ENCODE results near the gene LLPH. TPM values are rescaled to one million over a fixed set of nuclear protein-coding genes. Genes with fewer than 3 reads are reported as not detected.

The LLPH gene
- total RNA-seq (2022; extraction: Qiagen RNA extraction; ENCODE audit: low read depth): 48.5 to 102 TPM (median 53.0 TPM) in 5 replicates

DNA sequence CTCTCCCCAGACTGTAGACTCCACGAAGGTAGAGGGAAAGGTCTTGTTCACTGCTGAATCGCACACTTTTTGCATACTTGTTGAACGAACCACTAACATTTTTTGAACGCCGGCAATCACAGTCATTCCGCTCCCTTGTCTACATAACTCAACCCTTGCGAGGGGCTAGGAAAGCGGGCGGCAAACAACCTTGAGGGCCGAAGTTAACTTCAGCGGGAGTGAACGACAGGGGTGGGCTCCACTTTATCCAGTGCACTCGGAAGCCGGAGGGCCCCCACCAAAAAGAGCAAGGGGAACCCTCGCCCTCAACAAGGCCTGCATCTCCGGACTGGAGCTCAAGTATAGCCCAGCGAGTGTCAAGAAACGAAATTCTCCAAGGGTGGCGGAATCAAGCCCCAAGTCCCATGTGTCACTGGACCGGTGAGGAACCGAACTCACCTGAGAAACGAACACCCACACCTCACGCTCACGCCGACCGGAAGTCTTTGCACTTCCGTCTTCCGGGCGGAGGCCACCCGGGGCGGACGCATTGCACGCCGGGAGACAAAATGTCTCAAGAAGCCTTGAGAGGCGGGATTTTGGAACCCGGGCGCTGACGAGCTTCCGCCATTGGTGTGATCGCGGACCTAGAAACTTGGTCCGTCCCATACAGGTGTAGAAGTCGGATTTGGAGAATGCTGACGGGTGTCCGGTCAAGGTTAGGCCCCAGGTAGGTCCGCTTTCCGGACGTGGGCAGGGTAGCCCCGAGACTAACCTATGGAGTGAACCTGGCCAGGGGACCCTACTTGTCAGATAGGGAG is at the start of gene LLPH:
Gene LLPH, minus strand, starts transcription at position 484 of the 800 bp plus-strand sequence. CDS start 1,644 bp downstream, outside the sequence.

DNA sequence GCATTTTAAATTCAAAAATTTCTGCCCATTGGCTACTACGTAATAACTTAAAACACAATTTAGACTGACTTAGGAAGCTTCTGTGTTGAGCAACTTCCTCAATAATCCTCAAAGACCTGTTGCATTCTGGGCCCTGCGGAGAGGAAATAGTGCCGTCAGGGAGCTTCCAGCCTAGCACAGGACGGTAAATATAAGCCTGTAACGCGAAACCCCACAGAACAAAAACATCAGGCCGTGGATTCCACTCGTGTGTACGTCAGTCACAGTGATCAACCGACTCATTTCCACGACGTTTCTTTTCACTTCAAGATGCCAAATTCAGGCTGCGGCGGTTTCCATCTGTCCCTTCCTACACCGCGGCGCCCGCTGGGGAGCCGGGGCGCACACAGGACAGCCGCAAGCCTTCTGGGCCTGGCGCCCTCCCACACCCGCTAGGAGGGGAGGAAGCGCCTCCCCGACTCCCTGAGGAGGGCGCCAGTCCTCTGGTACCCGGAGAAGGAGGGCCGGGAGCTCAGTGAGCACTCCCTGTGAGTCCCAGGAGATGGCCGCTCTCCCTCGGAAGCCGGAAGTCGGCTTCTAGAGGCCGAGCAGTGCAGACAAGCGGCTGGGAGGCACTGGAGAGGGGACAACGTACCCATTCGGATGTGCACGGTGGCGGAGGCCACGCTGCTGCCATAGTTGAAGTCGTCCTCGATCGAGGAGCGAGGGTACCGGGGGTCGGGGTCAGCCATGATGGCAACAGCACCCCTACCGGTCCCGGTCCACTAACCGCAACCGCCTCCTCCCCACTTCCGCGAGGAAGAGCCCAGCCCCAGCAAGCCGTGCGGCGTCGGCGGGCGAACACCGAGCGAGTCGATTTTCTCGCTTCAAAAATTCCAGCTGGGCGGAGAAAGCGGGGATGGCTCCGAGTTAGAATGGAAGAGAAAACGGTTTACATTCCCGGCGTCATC is 38.9 kb upstream of the LLPH start, which contains the start of gene TMBIM4:
Gene TMBIM4, minus strand, starts transcription at position 776 of the 950 bp plus-strand sequence. Its CDS starts 45 bp downstream, at position 731.

Other genes with a start within 250 kb of the LLPH start
- gene TMBIM4, start 39.2 kb upstream of the LLPH start, total RNA-seq (2022; extraction: Qiagen RNA extraction; ENCODE audit: low read depth): 34.5 to 54.5 TPM (median 52.4 TPM) in 5 replicates
- gene IRAK3, start 58.5 kb upstream of the LLPH start, total RNA-seq (2022; extraction: Qiagen RNA extraction; ENCODE audit: low read depth): 0.27 to 0.93 TPM (median 0.40 TPM) in 5 replicates
- 1.1 to 2.1 TPM (median 1.5 TPM) in 5 replicates for gene HELB, start 171.7 kb upstream of the LLPH start, total RNA-seq (2022; extraction: Qiagen RNA extraction; ENCODE audit: low read depth)